Astrocyte (in vitro differentiated cells and primary cell): ENCODE results near the gene HPN. TPM values are rescaled to one million over a fixed set of nuclear protein-coding genes. Genes with fewer than 3 reads are reported as not detected.

Experiments
- DNase-seq: peaks from one replicate; pipeline ENCODE4 v3.0.0-alpha.2; 2010; ENCODE audit warnings: low read depth
- FAIRE-seq: peaks from 2 replicates; lab custom pipeline; 2011; peaks lifted over from hg19 to GRCh38; lab: Jason Lieb, UNC
- H2AFZ ChIP-seq: 2 replicates; pipeline ENCODE4 v1.6.0; 2012; ENCODE audit warnings: low read depth, low read length, inconsistent platforms
- H3K27ac ChIP-seq: 2 replicates; pipeline ENCODE4 v1.5.1; 2011; ENCODE audit warnings: low read depth, low read length, inconsistent platforms
- H3K27me3 ChIP-seq: 2 replicates; pipeline ENCODE4 v1.6.0; 2011; ENCODE audit warnings: low read length, inconsistent platforms; ENCODE audit not compliant: insufficient read depth
- H3K36me3 ChIP-seq: 2 replicates; pipeline ENCODE4 v1.5.1; 2011; ENCODE audit warnings: low read length, inconsistent platforms; ENCODE audit not compliant: insufficient read depth
- H3K4me1 ChIP-seq: 2 replicates; pipeline ENCODE4 v1.5.1; 2011; ENCODE audit warnings: low read length, inconsistent platforms; ENCODE audit not compliant: insufficient read depth
- H3K4me2 ChIP-seq: 2 replicates; pipeline ENCODE4 v1.6.0; 2012; ENCODE audit warnings: low read length, inconsistent platforms
- H3K4me3 ChIP-seq: 2 replicates; pipeline ENCODE4 v1.5.1; 2011; ENCODE audit warnings: low read depth, mild to moderate bottlenecking, low read length, inconsistent platforms; ENCODE audit not compliant: insufficient read depth
- H3K79me2 ChIP-seq: 2 replicates; pipeline ENCODE4 v1.6.0; 2012; ENCODE audit warnings: mild to moderate bottlenecking, low read length, inconsistent platforms; ENCODE audit not compliant: insufficient read depth
- H3K9ac ChIP-seq: 2 replicates; pipeline ENCODE4 v1.6.0; 2012; ENCODE audit warnings: mild to moderate bottlenecking, low read length, inconsistent platforms
- H3K9me3 ChIP-seq: 2 replicates; pipeline ENCODE4 v1.5.1; 2012; ENCODE audit warnings: low read depth, mild to moderate bottlenecking, low read length, inconsistent platforms; ENCODE audit not compliant: insufficient read depth
- H4K20me1 ChIP-seq: 2 replicates; pipeline ENCODE4 v1.6.0; 2012; ENCODE audit warnings: low read length, inconsistent platforms; ENCODE audit not compliant: insufficient read depth
- H3K27ac Mint-ChIP-seq: one replicate; pipeline ENCODE4 v1.8.0; 2021; ENCODE audit warnings: mild to moderate bottlenecking, mixed read lengths; ENCODE audit not compliant: unreplicated experiment
- H3K27me3 Mint-ChIP-seq: one replicate; pipeline ENCODE4 v1.8.0; 2021; ENCODE audit warnings: low read depth, mixed read lengths; ENCODE audit not compliant: unreplicated experiment
- H3K36me3 Mint-ChIP-seq: one replicate; pipeline ENCODE4 v1.8.0; 2021; ENCODE audit warnings: low read depth, mixed read lengths; ENCODE audit not compliant: unreplicated experiment
- H3K4me1 Mint-ChIP-seq: one replicate; pipeline ENCODE4 v1.8.0; 2021; ENCODE audit warnings: low read depth, mixed read lengths; ENCODE audit not compliant: unreplicated experiment
- H3K4me3 Mint-ChIP-seq: one replicate; pipeline ENCODE4 v1.8.0; 2021; ENCODE audit warnings: mild to moderate bottlenecking, moderate library complexity, mixed read lengths; ENCODE audit not compliant: unreplicated experiment
- H3K9me3 Mint-ChIP-seq: one replicate; pipeline ENCODE4 v1.8.0; 2021; ENCODE audit warnings: mild to moderate bottlenecking, mixed read lengths; ENCODE audit not compliant: unreplicated experiment
- CTCF ChIP-seq: IDR thresholded peaks from 2 replicates; pipeline ENCODE4 v1.5.1; 2011; ENCODE audit warnings: low read depth, mild to moderate bottlenecking, inconsistent platforms, low read length, moderate library complexity; ENCODE audit not compliant: insufficient read depth
- EZH2 ChIP-seq: IDR thresholded peaks from 2 replicates; pipeline ENCODE4 v1.6.1; 2012; ENCODE audit warnings: mild to moderate bottlenecking, low read length, inconsistent platforms; ENCODE audit not compliant: insufficient read depth
- total RNA-seq: library from RNA; stranded (reverse); gene quantifications from 2 replicates; pipeline ENCODE4 v1.2.1, GENCODE V29; 2021

HPN gene
- total RNA-seq, 1 donor from 2014 or later: 0.73 TPM

- Mint-ChIP-seq H3K4me1 (no peaks in the 10 kb centered on the region), H3K27me3 (no peaks in the 10 kb centered on the region), H3K9me3 (peaks cover 3% of the 10 kb centered on the region), H3K36me3 (peaks cover 34% of the 10 kb centered on the region), H3K27ac (no peak overlapping the region), H3K4me3 (no peak overlapping the region)
- peaks cover 14% of the 10 kb centered on the region for H3K36me3 ChIP-seq
- H3K4me2 ChIP-seq: no peak overlapping the region
- FAIRE-seq: no peak
- no peak overlapping the region for H3K4me3 ChIP-seq
- H3K27me3 ChIP-seq: no peaks in the 10 kb centered on the region
- H3K9ac ChIP-seq: no peak overlapping the region
- no peak overlapping the region for H3K27ac ChIP-seq
- H4K20me1 ChIP-seq: peaks cover 43% of the 10 kb centered on the region
- peaks cover 2% of the 10 kb centered on the region for H3K9me3 ChIP-seq
- H3K79me2 ChIP-seq: peaks cover 22% of the 10 kb centered on the region
- TF ChIP-seq EZH2: no peak
- TF ChIP-seq CTCF: no peak
- H2AFZ ChIP-seq: no peak overlapping the region
- DNase-seq: no peak
- peaks cover 8% of the 10 kb centered on the region for H3K4me1 ChIP-seq
Observed at GRCh38 chr19:35011091-35011689, 30.3 kb upstream of the HPN start.

- H3K4me1 ChIP-seq: no peaks in the 10 kb centered on the region
- DNase-seq (no peak), FAIRE-seq (no peak)
- Mint-ChIP-seq H3K27me3 (no peaks in the 10 kb centered on the region), H3K36me3 (peaks cover 27% of the 10 kb centered on the region), H3K4me1 (no peaks in the 10 kb centered on the region), H3K4me3 (no peak overlapping the region), H3K9me3 (peaks cover 3% of the 10 kb centered on the region), H3K27ac (peak overlapping the region; percentile 34)
- no peak overlapping the region for H2AFZ ChIP-seq
- peaks cover 15% of the 10 kb centered on the region for H3K79me2 ChIP-seq
- peaks cover 35% of the 10 kb centered on the region for H4K20me1 ChIP-seq
- H3K27ac ChIP-seq: no peak overlapping the region
- peaks cover 14% of the 10 kb centered on the region for H3K36me3 ChIP-seq
- TF ChIP-seq EZH2: no peak
- TF ChIP-seq CTCF: no peak
- H3K27me3 ChIP-seq: no peaks in the 10 kb centered on the region
- no peak overlapping the region for H3K4me3 ChIP-seq
- H3K4me2 ChIP-seq: no peak overlapping the region
- peaks cover 2% of the 10 kb centered on the region for H3K9me3 ChIP-seq
- H3K9ac ChIP-seq: no peak overlapping the region
Observed at GRCh38 chr19:35011737-35012682, 29.5 kb upstream of the HPN start.
